ENCODE results near the gene FADS6. TPM values are rescaled to one million over a fixed set of nuclear protein-coding genes. Genes with fewer than 3 reads are reported as not detected.

FADS6 gene
- total and polyA plus RNA-seq, 2 donors (not counting 3 experiments of a cell fraction or from before 2014, with no cell fraction given): not detected

- Histone ChIP-seq H3K9me1 (replicated peaks; ENCODE audit: control insufficient read depth, extremely low read depth, insufficient read depth, low read length) (no peaks in the 10 kb centered on the region), H3K27me3 (ENCODE audit: control insufficient read depth in 2 of 2, insufficient read depth in 2 of 2, low read length in 2 of 2) (peaks cover 44 to 45% of the 10 kb centered on the region in 2 experiments), H3K4me1 (ENCODE audit: control insufficient read depth, extremely low read depth, insufficient read depth, low read length) (peaks cover 4% of the 10 kb centered on the region), H3K27ac (ENCODE audit: insufficient read depth, low read depth, low read length) (no peak overlapping the region), H3K4me2 (ENCODE audit: insufficient read depth, low read length) (peak overlapping the region; percentile 13), H4K20me1 (replicated peaks; ENCODE audit: control insufficient read depth, extremely low read depth, insufficient read depth, low read length) (no peaks in the 10 kb centered on the region), H3K9ac (replicated peaks; ENCODE audit: extremely low read depth, insufficient read depth, low read length) (no peak overlapping the region), H2AFZ (ENCODE audit: low read depth, low read length) (peak overlapping the region; percentile 23), H3K79me2 (ENCODE audit: control insufficient read depth, insufficient read depth, low read length) (no peaks in the 10 kb centered on the region), H3K9me3 (replicated peaks; ENCODE audit: control insufficient read depth, insufficient read depth, low read length) (no peaks in the 10 kb centered on the region), H3K4me3 (replicated peaks in 1 of 3; ENCODE audit: insufficient read depth in 1 of 3, low read depth in 1 of 3, low read length in 3 of 3) (no peak overlapping the region), H3K36me3 (ENCODE audit: control insufficient read depth in 2 of 2, extremely low read depth in 1 of 2, insufficient read depth in 2 of 2, low read length in 2 of 2) (no peaks in the 10 kb centered on the region)
- BruUV-seq (replicated peaks): no TSS peak
- FAIRE-seq: peak; percentile 50
- POLR2A ChIA-PET: no interaction called here
- DNase-seq (ENCODE audit: low read depth, low spot score): peak; percentile 39
- CTCF ChIA-PET: interaction anchor here (0.6 to 3.0 kb wide), 12 partner anchors 10 to 347 kb away, joined by 3 to 58 read pairs (median 3); partner anchors contain the start of gene MIF4GD
- dilution Hi-C loops (cut with MboI; ENCODE audit: extremely low pct_ligation_motif_present, low sequenced_read_pairs) (no loop called here), intact Hi-C loops (cut with micrococcal nuclease) (loop anchor here (1.0 to 5.0 kb wide), 2 partner anchors 35 to 279 kb away; no protein-coding TSS in a partner anchor)
- TF ChIP-seq JUN (IDR thresholded peaks at IDR 0.05; ENCODE audit: borderline replicate concordance, insufficient read depth, insufficient read length, low read depth) (no peak), MAX (IDR thresholded peaks at IDR 0.05; ENCODE audit: insufficient read depth, insufficient read length) (peak; percentile 42), POLR2AphosphoS5 (IDR thresholded peaks at IDR 0.05; ENCODE audit: insufficient read depth, low read depth, low read length) (no peak), CTCF (IDR thresholded peaks at IDR 0.05; ENCODE audit: extremely low read depth in 1 of 2, insufficient read depth in 1 of 2, low read depth in 1 of 2, low read length in 2 of 2) (peak; percentile 55 to 90), FOS (IDR thresholded peaks at IDR 0.05; ENCODE audit: borderline replicate concordance, insufficient read depth, low read length) (no peak), EZH2 (IDR thresholded peaks at IDR 0.05; ENCODE audit: borderline replicate concordance, low read depth, low read length, severe bottlenecking) (no peak), GATA2 (IDR thresholded peaks at IDR 0.05; ENCODE audit: insufficient read depth, insufficient read length, low read depth, low read length) (no peak), POLR2A (IDR thresholded peaks at IDR 0.05; ENCODE audit: low read depth, low read length) (no peak), MYC (IDR thresholded peaks at IDR 0.05; ENCODE audit: low read depth, low read length) (no peak)
Measured at GRCh38 chr17:74923538-74924249, 30.3 kb upstream of the FADS6 start.

Data from endothelial cell of umbilical vein (primary cell).